T-helper 2 cell (primary cell): Measurements from ENCODE around the gene ADGRA1.
"Not testable (repeated sequence)": the region's sequence is repeated elsewhere in the genome, so short reads cannot be mapped to it uniquely, and the experiment has no call there.

ENCODE experiments used
- DNase-seq, 5 experiments: peaks; one replicate each; pipeline versions ENCODE4 v3.0.0 to v3.0.0-alpha.2; 2012 to 2022
- total RNA-seq, 2 donors: gene quantifications; one replicate each; lab custom pipeline; 2026; lab: John Stamatoyannopoulos, UW

The ADGRA1 gene, protein sequence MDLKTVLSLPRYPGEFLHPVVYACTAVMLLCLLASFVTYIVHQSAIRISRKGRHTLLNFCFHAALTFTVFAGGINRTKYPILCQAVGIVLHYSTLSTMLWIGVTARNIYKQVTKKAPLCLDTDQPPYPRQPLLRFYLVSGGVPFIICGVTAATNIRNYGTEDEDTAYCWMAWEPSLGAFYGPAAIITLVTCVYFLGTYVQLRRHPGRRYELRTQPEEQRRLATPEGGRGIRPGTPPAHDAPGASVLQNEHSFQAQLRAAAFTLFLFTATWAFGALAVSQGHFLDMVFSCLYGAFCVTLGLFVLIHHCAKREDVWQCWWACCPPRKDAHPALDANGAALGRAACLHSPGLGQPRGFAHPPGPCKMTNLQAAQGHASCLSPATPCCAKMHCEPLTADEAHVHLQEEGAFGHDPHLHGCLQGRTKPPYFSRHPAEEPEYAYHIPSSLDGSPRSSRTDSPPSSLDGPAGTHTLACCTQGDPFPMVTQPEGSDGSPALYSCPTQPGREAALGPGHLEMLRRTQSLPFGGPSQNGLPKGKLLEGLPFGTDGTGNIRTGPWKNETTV
- 0 reads per million in 2 donors for total RNA-seq

DNA sequence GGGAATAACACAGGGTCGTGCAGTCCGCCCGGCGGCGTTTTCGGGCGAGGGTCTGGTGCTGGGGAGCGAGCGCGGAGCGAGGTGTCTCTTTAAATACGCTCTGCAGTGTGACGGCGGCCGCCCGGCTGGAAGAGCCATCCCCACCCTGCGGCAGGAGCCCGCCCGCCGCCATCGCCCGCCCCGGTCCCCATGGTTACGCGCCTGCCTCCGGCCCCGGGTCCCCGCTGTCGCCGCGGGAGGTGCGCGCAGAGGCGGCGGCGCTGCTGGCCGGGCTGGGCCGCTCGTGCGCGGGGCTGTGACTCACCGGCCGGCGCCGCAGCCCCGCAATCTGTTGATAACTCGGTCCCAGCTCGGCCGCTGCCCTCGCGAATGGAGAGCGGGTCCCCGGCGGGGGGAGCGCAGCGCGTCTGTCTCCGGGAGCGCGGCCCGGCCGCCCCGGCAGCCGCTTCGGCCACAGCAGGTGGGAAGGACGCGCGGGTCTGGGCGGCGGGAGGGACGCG, at the start of gene ADGRA1:
TSS of gene ADGRA1 (plus strand) at position 246 of the 500 bp plus-strand sequence. CDS start 986 bp downstream, outside the sequence.
- peak in 1 of 5 experiments; percentile 4 for DNase-seq

DNA sequence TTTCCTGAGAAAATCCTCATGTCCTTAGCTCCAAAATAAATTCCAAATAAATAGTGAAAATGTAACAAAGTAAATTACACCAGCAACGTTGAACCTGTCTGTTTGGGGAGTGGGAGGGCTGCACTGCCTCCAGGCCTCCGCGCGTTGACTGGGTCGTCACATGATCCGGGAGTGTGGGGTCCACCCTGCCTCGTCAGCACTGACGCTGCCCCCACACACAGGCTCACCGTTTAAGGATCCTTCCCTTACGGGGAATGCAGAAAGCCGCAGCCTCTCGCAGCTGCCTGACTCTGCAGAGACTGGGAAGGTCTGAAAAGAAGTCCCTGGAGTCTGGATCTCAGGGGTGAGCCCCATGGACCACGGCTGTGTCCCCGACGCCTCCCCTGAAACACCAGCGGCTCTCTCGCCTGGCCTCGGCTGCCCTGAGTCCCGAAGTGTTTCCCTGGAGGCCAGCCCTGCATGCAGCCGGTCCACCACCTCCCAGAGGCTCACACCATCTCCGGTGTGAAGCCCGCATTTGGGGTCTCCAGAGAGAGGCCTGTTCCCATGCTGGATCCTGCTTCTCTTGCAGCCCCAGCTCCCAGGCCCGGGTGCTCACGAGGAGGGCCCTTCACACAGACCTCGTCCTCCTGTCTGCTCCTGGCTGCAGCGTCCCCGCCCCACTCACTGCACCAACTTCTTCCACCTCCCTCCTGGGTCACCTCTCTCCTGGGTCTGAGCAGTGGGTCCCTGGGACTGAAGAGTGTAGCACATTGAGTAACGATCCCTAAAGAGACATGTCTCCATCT, 49.5 kb upstream of the ADGRA1 start:
- no peak for DNase-seq

- DNase-seq, result no peak
Observed at GRCh38 chr10:133039107-133039802, 48.5 kb upstream of the ADGRA1 start.

DNA sequence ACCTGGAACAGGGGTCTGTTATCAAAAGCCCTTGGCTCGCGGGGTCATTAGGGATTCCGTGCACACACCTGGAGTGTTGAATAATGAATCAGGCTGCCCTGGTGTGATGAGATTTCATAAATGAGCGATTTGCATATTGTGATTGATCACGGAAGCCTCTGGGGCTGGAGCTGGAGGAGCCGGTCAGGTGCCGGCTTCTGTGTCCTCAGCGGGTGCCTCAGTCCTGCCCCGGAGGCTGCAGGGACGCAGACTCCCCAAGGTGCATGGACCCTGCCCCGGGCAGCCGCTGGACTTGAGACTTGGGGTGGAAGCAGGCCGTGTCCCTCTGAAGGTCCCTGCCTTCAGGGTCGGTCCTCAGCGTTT, 47.9 kb upstream of the ADGRA1 start:
- no peak for DNase-seq

GRCh38 chr10:133040198-133040597, 47.5 kb upstream of the ADGRA1 start:
- no peak for DNase-seq

GRCh38 chr10:133041101-133041500, 46.6 kb upstream of the ADGRA1 start:
- peak in 1 of 5 experiments; percentile 31 for DNase-seq

DNA sequence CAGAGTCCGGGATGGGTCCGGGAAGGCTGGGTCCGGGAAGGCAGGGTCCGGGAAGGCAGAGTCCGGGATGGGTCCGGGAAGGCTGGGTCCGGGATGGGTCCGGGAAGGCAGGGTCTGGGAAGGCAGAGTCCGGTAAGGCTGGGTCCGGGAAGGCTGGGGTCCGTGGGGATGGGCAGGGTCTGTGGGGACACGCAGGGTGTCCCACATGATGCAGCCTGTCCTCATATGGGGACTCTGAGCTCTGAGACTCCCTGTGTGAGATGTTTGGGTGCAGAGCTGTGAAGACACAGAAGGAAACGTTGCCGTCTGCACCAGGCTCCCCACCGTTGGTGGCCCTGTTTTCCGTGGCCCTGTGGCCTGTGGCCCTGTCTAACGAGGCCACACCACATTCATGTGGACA, 45.7 kb upstream of the ADGRA1 start:
- DNase-seq, result peak in 1 of 5 experiments; percentile 35

GRCh38 chr10:133042816-133043215, 44.9 kb upstream of the ADGRA1 start:
- DNase-seq, result no peak

- DNase-seq, result no peak
Observed at GRCh38 chr10:133043541-133044225, 44.0 kb upstream of the ADGRA1 start.

DNA sequence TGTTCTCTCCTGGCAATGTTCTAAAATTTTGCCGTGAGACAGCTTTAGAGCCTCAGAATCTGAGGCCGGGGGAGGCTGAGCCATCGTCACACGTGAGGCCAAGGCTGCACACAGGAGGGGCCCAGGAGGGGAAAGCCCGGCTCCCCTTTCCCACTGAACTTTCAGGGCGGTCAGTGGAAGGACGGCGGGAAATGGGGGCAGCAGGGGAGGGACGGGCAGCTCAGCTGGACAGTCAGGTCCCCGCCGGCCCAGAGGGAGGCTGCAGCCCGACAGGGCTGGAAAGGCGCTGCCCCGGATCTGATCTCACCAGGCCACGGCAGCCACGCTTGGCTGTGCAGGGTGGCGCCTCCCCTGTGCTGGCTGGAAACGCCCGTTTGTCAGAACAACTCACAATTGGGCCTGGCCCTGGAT, 43.3 kb upstream of the ADGRA1 start:
- no peak for DNase-seq

- no peak for DNase-seq
Observed at GRCh38 chr10:133045556-133046389, 42.0 kb upstream of the ADGRA1 start.

GRCh38 chr10:133046390-133046765, 41.3 kb upstream of the ADGRA1 start:
- DNase-seq, result no peak

DNA sequence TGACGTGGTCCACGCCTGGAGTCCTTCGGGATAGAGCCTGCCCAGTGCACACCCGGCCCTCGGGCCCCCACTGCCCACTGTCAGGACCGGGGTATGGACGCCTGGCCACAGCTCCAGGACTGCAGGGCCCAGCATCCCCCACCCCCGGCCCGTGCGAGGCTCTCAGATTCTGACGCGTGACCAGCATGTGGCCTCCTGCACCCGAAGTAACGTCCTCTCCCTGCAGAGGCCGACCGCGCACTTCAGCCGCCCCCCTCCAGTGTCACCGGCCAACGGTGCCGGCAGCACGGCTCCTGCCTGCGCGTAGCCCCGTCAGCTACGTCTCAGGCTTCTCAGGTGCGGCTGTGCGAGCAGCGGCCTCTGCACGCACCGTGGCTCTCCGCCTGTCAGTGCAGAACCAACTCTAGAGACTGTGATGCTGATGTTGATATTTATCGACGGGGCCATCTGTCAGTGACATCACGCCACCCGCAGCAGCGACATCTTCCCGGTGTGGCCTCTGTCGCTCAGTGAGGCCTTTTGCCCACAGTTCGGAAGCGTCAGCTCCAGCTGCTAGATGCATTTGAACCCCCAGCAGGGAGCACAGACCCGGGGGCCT, 40.1 kb upstream of the ADGRA1 start:
- DNase-seq, result no peak

- DNase-seq, result no peak
Observed at GRCh38 chr10:133048266-133048665, 39.5 kb upstream of the ADGRA1 start.

- no peak for DNase-seq
Observed at GRCh38 chr10:133048926-133049325, 38.8 kb upstream of the ADGRA1 start.

DNA sequence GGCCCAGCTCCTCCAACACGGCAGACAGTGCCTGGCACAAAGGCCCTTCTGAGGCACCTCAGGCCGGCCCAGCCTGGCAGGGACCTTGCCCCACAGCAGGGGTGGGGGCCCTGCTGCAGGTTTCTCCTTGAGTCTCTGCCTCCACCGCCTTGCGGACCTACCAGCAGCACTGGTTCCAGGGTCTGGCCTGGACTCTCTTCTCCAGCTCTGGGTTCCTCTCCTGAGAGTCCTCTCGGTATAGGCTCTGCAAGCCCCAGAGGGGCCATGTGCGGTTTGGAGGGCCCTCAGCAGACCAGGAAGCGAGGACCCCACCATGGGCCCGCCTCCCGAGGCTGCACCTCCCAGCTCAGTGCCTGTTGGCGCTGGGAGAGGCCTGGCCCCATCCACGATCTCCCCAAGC, 38.1 kb upstream of the ADGRA1 start:
- DNase-seq, result no peak

DNA sequence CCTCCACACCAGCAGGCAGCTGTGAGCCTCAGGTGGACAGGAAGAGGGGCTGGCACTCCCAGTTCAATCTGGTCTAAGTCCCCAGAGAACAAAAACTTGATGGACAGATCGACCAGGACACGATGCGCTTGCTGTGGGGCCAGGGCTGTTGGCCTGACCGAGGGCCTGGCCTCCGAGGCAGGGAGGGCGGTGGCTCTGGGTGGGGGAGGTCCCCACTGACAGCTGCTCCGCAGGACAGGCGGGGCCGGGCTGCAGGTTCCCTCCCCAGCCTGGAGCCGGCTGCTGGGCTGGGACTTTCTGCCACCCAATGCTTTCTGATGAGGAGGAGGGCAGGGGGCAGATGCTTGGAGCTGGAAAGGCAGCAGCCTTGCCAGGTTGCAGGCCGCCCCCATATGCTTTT, 37.4 kb upstream of the ADGRA1 start:
- DNase-seq, result no peak

DNA sequence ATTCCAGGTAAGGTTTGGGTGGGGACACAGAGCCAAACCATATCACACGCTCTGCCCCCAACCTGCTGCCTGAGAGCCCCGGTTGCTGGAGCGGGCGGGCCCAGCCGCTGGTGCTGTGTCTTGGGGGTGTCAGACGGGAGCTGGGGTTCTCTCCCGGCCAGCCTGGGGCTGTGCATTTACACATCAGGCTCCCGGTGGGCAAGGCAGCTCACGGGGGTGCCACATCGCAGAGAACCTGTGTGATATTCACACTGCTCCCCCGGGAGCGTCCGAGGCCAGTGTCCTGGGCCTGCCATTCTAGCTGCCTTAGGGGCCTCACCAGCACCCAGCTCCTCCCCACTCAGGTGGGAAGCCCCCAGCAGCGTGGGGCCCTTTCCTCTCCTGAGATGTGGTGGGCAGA, 35.6 kb upstream of the ADGRA1 start:
- DNase-seq, result no peak

DNA sequence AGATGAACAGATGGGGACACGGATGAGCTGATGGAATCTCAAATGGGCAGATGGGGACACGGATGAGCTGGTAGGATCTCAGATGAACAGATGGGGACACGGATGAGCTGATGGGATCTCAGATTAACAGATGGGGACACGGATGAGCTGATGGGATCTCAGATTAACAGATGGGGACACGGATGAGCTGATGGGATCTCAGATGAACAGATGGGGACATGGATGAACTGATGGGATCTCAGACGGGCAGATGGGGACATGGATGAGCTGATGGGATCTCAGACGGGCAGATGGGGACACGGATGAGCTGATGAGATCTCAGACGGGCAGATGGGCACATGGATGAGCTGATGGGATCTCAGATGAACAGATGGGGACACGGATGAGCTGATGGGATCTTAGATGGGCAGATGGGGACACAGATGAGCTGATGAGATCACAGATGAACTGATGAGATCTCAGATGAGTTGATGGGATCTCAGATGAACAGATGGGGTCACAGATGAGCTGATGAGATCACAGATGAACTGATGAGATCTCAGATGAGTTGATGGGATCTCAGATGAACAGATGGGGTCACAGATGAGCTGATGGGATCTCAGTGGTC, 34.1 kb upstream of the ADGRA1 start:
- not testable (repeated sequence) for DNase-seq

GRCh38 chr10:133055470-133055869, 32.3 kb upstream of the ADGRA1 start:
- no peak for DNase-seq
